Coronary artery (tissue), 2 donors: ENCODE data around the gene GALR2.

Source experiments
- DNase-seq: peaks from one replicate; pipeline ENCODE4 v3.0.0-alpha.2; 2017; ENCODE audit warnings: low spot score
- H3K27ac ChIP-seq, 2 donors: fragments of 200-600 bp; sonication (generic); one replicate each; pipeline ENCODE4 v1.5.1; 2016 to 2019
- H3K4me3 ChIP-seq: fragments of 200-600 bp; sonication (generic); 2 replicates; pipeline ENCODE4 v1.5.1; 2016; ENCODE audit warnings: mild to moderate bottlenecking, moderate library complexity
- CTCF ChIP-seq: fragments of 200-600 bp; sonication (generic); IDR thresholded peaks from one replicate; pipeline ENCODE4 v1.5.1; 2019; ENCODE audit warnings: antibody characterized with exemption

GALR2 gene

GRCh38 chr17:76121932-76122430 is 47.4 kb downstream of the GALR2 start:
- Histone ChIP-seq H3K27ac (peak overlapping the region; percentile 3 to 32), H3K4me3 (peak overlapping the region; percentile 71)
- no peak for DNase-seq
- no peak for TF ChIP-seq CTCF

- H3K4me3 ChIP-seq, result no peak overlapping the region
- H3K27ac ChIP-seq, result no peak overlapping the region
- no peak for DNase-seq
- TF ChIP-seq CTCF, result no peak
Observed at GRCh38 chr17:76122431-76123190, 48.0 kb downstream of the GALR2 start.

- no peak overlapping the region for H3K27ac ChIP-seq
Observed at GRCh38 chr17:76123191-76123499, 48.6 kb downstream of the GALR2 start.

GRCh38 chr17:76123749-76124581 is 49.4 kb downstream of the GALR2 start:
- TF ChIP-seq CTCF, result no peak
- Histone ChIP-seq H3K27ac (no peak overlapping the region), H3K4me3 (no peak overlapping the region)
- no peak for DNase-seq

More at GRCh38 chr17:76123191-76123499, 48.6 kb downstream of the GALR2 start:
- no peak overlapping the region for H3K4me3 ChIP-seq
- no peak for TF ChIP-seq CTCF
- no peak for DNase-seq

GRCh38 chr17:76124582-76125390 is 50.2 kb downstream of the GALR2 start:
- H3K4me3 ChIP-seq, result no peak overlapping the region
- no peak for TF ChIP-seq CTCF
- H3K27ac ChIP-seq, result no peak overlapping the region
- no peak for DNase-seq

- Histone ChIP-seq H3K27ac (no peak overlapping the region), H3K4me3 (no peak overlapping the region)
- no peak for TF ChIP-seq CTCF
- no peak for DNase-seq
Observed at GRCh38 chr17:76125391-76125675, 50.8 kb downstream of the GALR2 start.
